ENCODE measurements around the gene SCARB2.

Gene SCARB2

DNA sequence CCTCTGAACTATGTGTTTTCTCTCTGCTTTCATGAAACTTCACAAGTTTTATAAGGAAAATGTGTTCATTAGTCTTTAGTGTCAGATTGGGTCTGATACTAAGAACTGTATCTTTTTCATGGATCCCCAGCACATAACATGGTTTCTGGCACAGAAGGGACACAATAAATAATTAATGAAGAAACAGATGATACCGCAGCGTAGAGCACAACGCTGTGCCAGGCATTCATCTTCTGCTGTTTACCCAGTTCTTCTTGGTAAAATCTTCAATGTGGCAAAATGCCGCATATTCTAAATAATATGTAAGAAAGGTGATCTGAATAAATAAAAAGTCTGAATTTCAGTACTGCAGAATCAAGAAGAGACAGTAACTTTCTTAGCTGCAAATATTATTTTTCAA lies 12.3 kb downstream of the SCARB2 start:
- TF ChIP-seq, protein P1, sequence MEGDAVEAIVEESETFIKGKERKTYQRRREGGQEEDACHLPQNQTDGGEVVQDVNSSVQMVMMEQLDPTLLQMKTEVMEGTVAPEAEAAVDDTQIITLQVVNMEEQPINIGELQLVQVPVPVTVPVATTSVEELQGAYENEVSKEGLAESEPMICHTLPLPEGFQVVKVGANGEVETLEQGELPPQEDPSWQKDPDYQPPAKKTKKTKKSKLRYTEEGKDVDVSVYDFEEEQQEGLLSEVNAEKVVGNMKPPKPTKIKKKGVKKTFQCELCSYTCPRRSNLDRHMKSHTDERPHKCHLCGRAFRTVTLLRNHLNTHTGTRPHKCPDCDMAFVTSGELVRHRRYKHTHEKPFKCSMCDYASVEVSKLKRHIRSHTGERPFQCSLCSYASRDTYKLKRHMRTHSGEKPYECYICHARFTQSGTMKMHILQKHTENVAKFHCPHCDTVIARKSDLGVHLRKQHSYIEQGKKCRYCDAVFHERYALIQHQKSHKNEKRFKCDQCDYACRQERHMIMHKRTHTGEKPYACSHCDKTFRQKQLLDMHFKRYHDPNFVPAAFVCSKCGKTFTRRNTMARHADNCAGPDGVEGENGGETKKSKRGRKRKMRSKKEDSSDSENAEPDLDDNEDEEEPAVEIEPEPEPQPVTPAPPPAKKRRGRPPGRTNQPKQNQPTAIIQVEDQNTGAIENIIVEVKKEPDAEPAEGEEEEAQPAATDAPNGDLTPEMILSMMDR (IDR thresholded peaks at IDR 0.05; ENCODE audit: low read depth, low read length, missing control alignments): no peak
- DNase-seq (ENCODE audit: low read depth): no peak

DNA sequence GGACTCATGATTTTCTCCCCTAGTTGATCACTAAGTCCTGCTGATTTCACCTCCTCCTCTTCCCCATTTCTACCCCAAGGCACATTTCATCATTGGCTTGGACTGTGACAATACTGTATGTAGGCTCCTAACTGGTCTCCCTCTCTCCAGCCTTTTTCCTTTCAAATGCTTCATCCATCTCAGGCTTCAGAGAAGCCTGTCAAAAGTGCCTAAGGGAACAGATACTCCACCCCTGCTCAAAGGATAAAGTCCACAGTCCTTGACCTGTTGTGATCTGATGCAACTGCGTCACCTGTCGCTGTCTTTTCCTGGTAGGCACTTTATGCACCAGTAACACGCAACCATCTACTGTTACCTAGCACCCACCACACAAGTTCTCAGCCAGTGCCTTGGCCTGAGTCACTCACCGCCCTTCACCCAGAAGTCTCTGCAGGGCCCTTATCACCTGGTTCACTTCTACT lies 12.8 kb downstream of the SCARB2 start:
- H3K4me3 ChIP-seq (ENCODE audit: low read depth, low read length): no peak overlapping the region
- TF ChIP-seq, protein P1 (IDR thresholded peaks at IDR 0.05; ENCODE audit: low read depth, low read length, missing control alignments): no peak
- no peak for DNase-seq (ENCODE audit: low read depth)

More for the DNA sequence above, 12.3 kb downstream of the SCARB2 start:
- no peak overlapping the region for H3K4me3 ChIP-seq (ENCODE audit: low read depth, low read length)

DNA sequence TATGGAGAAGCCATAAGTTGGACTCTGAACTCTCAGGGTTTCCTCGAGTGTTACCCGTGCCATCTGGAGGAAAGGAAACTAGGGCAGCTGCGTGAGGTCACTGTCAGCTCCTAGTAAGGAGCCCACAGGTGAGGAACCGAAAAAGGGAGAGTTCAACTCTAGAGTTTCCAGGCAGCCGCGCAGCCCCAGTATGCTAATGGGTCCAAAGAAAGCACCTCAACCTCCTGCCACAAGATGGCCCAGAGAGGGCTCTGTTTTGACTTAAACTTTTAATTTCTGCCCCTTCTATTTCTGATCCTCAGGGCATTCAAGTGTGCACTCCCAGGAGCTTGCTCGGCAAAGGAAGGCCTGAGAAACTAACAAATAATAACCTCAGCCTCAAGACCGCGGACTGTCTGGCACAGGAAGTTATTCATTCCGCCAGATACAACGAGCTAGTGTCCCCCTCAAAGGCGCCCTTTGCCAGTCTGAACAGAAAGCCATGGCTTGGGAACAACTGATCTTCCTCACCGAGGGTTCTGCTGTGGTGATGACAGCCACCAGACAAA lies 13.9 kb downstream of the SCARB2 start:
- H3K4me3 ChIP-seq (ENCODE audit: low read depth, low read length): peak overlapping the region; percentile 28

DNA sequence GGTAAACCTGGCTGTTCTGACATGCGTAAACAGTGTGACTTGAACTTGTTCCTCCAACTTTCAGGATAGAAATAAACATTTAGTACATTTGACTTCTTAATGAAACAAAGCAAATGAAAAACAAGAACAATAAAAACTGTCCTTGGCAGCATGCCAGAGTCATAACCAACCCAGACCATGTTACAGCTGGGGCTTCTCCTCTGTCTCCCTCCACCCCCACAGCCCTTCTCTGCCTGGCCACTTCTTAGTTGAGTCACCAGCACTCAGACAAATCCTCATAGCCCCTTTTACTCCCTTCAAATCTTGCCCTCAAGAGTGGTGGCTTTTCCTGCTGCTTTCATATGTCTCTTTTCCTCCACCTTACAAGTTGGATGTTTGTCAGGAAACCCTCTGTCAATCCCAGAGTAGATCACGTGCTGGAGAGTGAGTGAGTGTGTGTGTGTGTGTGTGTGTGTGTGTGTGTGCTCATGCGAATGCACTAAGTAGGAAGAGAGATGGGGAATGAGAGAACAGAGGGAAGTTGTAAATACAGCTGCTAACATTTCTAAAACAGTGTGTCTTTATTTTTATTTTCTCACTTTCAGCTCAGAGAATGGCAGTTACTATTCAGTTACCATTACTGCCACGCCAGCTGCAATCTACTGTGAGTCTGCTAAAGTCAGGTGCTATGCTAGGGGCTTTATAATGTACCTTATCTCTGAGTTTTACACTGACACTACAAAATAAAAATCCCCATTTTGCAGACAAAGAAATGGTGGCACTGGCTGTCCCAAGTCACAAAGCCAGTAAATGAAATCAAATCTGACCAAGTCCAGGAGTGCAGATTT lies 15.0 kb downstream of the SCARB2 start:
- no peak overlapping the region; the same call in 1 of the 2 replicates for H3K4me3 ChIP-seq (ENCODE audit: low read depth, low read length)
- DNase-seq (ENCODE audit: low read depth): peak; percentile 92
- TF ChIP-seq, protein P1 (IDR thresholded peaks at IDR 0.05; ENCODE audit: low read depth, low read length, missing control alignments): no peak

More for the DNA sequence above, 13.9 kb downstream of the SCARB2 start:
- DNase-seq (ENCODE audit: low read depth): peak; percentile 92
- TF ChIP-seq, protein P1 (IDR thresholded peaks at IDR 0.05; ENCODE audit: low read depth, low read length, missing control alignments): peak; percentile 45

DNA sequence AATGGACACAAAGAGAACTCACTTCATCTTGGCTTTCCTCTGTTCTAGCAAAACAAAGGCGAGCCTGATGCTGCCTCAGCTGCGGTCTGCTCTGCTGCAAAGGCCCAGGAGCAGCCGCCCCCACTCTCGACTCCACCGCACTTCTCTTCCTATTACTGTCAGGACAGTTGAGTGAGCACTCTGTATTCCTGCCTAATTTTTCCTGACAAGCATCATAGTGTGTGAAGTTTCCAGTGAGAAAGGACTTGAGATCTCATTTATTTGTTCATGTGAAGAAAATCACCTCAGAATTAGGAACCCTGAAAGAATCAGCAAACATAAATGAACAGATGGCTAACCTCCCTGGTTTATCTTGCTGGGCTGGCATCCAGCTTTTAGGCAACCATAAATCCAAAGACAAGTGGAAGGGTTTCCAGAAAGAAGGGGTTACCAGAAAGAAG lies 15.6 kb downstream of the SCARB2 start:
- TF ChIP-seq, protein P1 (IDR thresholded peaks at IDR 0.05; ENCODE audit: low read depth, low read length, missing control alignments): no peak
- no peak for DNase-seq (ENCODE audit: low read depth)
- H3K4me3 ChIP-seq (ENCODE audit: low read depth, low read length): no peak overlapping the region

DNA sequence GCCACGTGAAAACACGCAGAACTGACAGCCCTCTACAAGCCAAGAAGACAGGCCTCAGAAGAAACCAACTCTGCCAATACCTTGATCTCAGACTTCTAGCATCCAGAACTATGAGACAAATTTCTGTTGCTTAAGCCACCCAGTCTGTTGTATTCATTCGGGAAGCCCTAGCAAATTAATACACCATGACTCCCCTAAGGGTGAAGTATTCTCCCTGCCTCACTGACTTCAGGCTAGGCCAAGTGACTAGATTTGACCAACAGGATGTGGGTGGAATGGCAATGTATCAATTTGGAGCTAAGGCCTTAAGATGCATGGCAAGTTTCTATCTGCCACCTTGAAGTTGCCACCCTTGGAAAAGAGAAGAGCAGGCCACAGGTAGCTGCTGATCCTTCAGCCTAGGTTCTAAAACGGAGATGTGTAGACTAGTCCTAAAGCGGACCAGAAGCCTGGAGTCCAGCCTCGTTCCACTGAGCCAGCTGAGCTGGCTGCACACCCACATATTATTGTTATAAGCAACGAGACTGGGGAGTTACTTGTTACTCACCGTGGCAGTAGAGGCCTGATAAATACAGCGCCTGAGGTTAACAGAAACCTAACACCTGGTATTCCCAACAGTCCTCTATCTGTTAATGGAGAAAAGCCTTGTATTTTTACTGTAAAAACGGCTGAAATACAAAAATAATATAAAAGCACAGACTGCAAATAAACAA lies 16.4 kb downstream of the SCARB2 start:
- no peak for DNase-seq (ENCODE audit: low read depth)
- TF ChIP-seq, protein P1 (IDR thresholded peaks at IDR 0.05; ENCODE audit: low read depth, low read length, missing control alignments): no peak
- no peak overlapping the region for H3K4me3 ChIP-seq (ENCODE audit: low read depth, low read length)
